HK-2 (cell line): ENCODE results near the gene AIFM3.

Source experiments
- DNase-seq: peaks from one replicate; pipeline ENCODE4 v3.0.0-alpha.2; 2018; ENCODE audit not compliant: unreplicated experiment

The AIFM3 gene

GRCh38 chr22:21026783-21027692, 60.0 kb downstream of the AIFM3 start:
- DNase-seq, result no peak

GRCh38 chr22:21028277-21029251, 61.5 kb downstream of the AIFM3 start:
- DNase-seq, result no peak

GRCh38 chr22:21029486-21030025, 62.5 kb downstream of the AIFM3 start:
- no peak for DNase-seq

DNA sequence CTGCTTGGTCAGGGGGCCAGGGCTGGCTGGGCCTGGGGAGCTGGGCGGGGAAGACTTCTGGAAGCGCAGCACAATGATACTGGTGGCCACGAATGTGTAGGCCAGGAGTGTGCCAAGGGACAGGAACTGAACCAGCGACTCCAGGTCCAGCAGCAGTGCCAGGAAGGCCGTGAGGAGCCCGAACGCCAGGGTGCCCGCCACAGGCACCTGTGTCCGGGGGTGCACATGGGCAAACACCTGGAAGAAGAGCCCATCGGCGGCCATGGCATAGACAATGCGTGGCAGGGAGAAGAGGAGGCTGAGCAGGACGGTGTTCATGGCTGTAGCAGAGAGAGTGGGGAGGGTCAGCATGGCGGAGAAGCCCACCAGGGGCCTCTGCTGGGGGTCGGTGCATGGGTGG, 63.0 kb downstream of the AIFM3 start:
- DNase-seq, result no peak
